ENCODE results near the gene PCK2.
A peak's percentile ranks its signal among the peaks of the same experiment; 100 is the strongest.

Gene PCK2

GRCh38 chr14:24081739-24082211, 12.3 kb upstream of the PCK2 start:
- H2AFZ ChIP-seq (ENCODE audit: low read length) = 0 out of 2 replicates have a peak overlapping the region, but pooled peaks have one; percentile 42
- peak overlapping the region; percentile 29; the same call in 1 of the 2 replicates for H3K9ac ChIP-seq (ENCODE audit: low read length)
- H3K27me3 ChIP-seq (replicated peaks; ENCODE audit: insufficient read depth, low read length) = no peaks in the 10 kb centered on the region
- H3K9me2 ChIP-seq (replicated peaks; ENCODE audit: insufficient read depth, low read length) = no peaks in the 10 kb centered on the region
- no peaks in the 10 kb centered on the region for H4K20me1 ChIP-seq (ENCODE audit: insufficient read depth, low read length)
- no peak for DNase-seq
- TF ChIP-seq CTCF (IDR thresholded peaks at IDR 0.05; ENCODE audit: low read length) (no peak), EZH2 (optimal IDR thresholded peaks at IDR 0.05; ENCODE audit: low read depth, low read length) (no peak), EZH2phosphoT487 (IDR thresholded peaks at IDR 0.05; ENCODE audit: low read length) (no peak)
- no peaks in the 10 kb centered on the region for H3F3A ChIP-seq (ENCODE audit: insufficient read depth, low read length)
- H3K4me1 ChIP-seq (ENCODE audit: low read length) = peaks cover 8% of the 10 kb centered on the region
- no peaks in the 10 kb centered on the region for H3K79me2 ChIP-seq (ENCODE audit: low read length)
- no peak overlapping the region for H3K27ac ChIP-seq (ENCODE audit: low read length)
- H3K4me2 ChIP-seq (ENCODE audit: low read depth, low read length) = peak overlapping the region; percentile 45; the same call in 1 of the 2 replicates
- no peaks in the 10 kb centered on the region for H3K36me3 ChIP-seq (replicated peaks; ENCODE audit: insufficient read depth, low read length)
- H3K9me3 ChIP-seq (replicated peaks; ENCODE audit: insufficient read depth, low read length) = no peaks in the 10 kb centered on the region
- H3K4me3 ChIP-seq (ENCODE audit: low read length) = peak overlapping the region; percentile 56; the same call in 1 of the 2 replicates

- Histone ChIP-seq H4K20me1 (ENCODE audit: insufficient read depth, low read length) (no peaks in the 10 kb centered on the region), H3F3A (ENCODE audit: insufficient read depth, low read length) (no peaks in the 10 kb centered on the region), H3K4me1 (ENCODE audit: low read length) (peaks cover 8% of the 10 kb centered on the region), H3K9me2 (replicated peaks; ENCODE audit: insufficient read depth, low read length) (no peaks in the 10 kb centered on the region), H3K79me2 (ENCODE audit: low read length) (no peaks in the 10 kb centered on the region), H3K4me2 (ENCODE audit: low read depth, low read length) (no peak overlapping the region), H3K9me3 (replicated peaks; ENCODE audit: insufficient read depth, low read length) (no peaks in the 10 kb centered on the region), H3K27me3 (replicated peaks; ENCODE audit: insufficient read depth, low read length) (no peaks in the 10 kb centered on the region), H2AFZ (ENCODE audit: low read length) (no peak overlapping the region), H3K36me3 (replicated peaks; ENCODE audit: insufficient read depth, low read length) (no peaks in the 10 kb centered on the region), H3K4me3 (ENCODE audit: low read length) (no peak overlapping the region), H3K9ac (ENCODE audit: low read length) (no peak overlapping the region), H3K27ac (ENCODE audit: low read length) (no peak overlapping the region)
- DNase-seq = no peak
- TF ChIP-seq EZH2 (optimal IDR thresholded peaks at IDR 0.05; ENCODE audit: low read depth, low read length) = no peak
- TF ChIP-seq CTCF (IDR thresholded peaks at IDR 0.05; ENCODE audit: low read length) = no peak
- no peak for TF ChIP-seq EZH2phosphoT487 (IDR thresholded peaks at IDR 0.05; ENCODE audit: low read length)
Measured at GRCh38 chr14:24082411-24083080, 11.6 kb upstream of the PCK2 start.

- Histone ChIP-seq H3K4me1 (ENCODE audit: low read length) (peaks cover 8% of the 10 kb centered on the region), H3F3A (ENCODE audit: insufficient read depth, low read length) (no peaks in the 10 kb centered on the region), H3K4me2 (ENCODE audit: low read depth, low read length) (no peak overlapping the region), H4K20me1 (ENCODE audit: insufficient read depth, low read length) (no peaks in the 10 kb centered on the region), H3K79me2 (ENCODE audit: low read length) (no peaks in the 10 kb centered on the region), H2AFZ (ENCODE audit: low read length) (no peak overlapping the region), H3K27me3 (replicated peaks; ENCODE audit: insufficient read depth, low read length) (no peaks in the 10 kb centered on the region), H3K9me2 (replicated peaks; ENCODE audit: insufficient read depth, low read length) (no peaks in the 10 kb centered on the region), H3K9me3 (replicated peaks; ENCODE audit: insufficient read depth, low read length) (no peaks in the 10 kb centered on the region), H3K27ac (ENCODE audit: low read length) (no peak overlapping the region), H3K9ac (ENCODE audit: low read length) (no peak overlapping the region), H3K36me3 (replicated peaks; ENCODE audit: insufficient read depth, low read length) (no peaks in the 10 kb centered on the region), H3K4me3 (ENCODE audit: low read length) (no peak overlapping the region)
- DNase-seq = no peak
- TF ChIP-seq EZH2phosphoT487 (IDR thresholded peaks at IDR 0.05; ENCODE audit: low read length) = no peak
- TF ChIP-seq EZH2 (optimal IDR thresholded peaks at IDR 0.05; ENCODE audit: low read depth, low read length) = no peak
- no peak for TF ChIP-seq CTCF (IDR thresholded peaks at IDR 0.05; ENCODE audit: low read length)
Measured at GRCh38 chr14:24083462-24083861, 10.6 kb upstream of the PCK2 start.
